ENCODE data around the gene CACNA2D3. TPM values are rescaled to one million over a fixed set of nuclear protein-coding genes. Genes with fewer than 3 reads are reported as not detected.

The CACNA2D3 gene
- polyA plus RNA-seq, 2 of the 4 experiments (the other 2 are of a cell fraction): 0.04 to 0.05 TPM

GRCh38 chr3:54079730-54080325 lies 42.5 kb upstream of the CACNA2D3 start:
- TF ChIP-seq POLR2AphosphoS2 (conservative IDR thresholded peaks at IDR 0.05; ENCODE audit: low read length) (no peak), CEBPB (IDR thresholded peaks at IDR 0.05) (no peak), FOSL2 (IDR thresholded peaks at IDR 0.05) (no peak), FOSL2 (CRISPR knock-in tag; IDR thresholded peaks at IDR 0.05) (no peak)
- ATAC-seq (no peak), FAIRE-seq (no peak), DNase-seq (ENCODE audit: low read depth in 1 of 2, low spot score in 1 of 2) (no peak)
- 57% methylated on average over 9 of the region's 9 CpGs for WGBS (ENCODE audit: missing lambda C conversion rate)
- Histone ChIP-seq H3K4me3 (no peak overlapping the region), H3K9me3 (no peaks in the 10 kb centered on the region), H3K4me1 (no peaks in the 10 kb centered on the region), H3K27ac (no peak overlapping the region), H3K4me2 (no peak overlapping the region)
- ChIA-PET CTCF (no interaction called here), POLR2A (no interaction called here)

GRCh38 chr3:54083921-54084320 lies 38.4 kb upstream of the CACNA2D3 start:
- Histone ChIP-seq H3K27ac (no peak overlapping the region), H3K4me1 (no peaks in the 10 kb centered on the region), H3K4me2 (no peak overlapping the region), H3K4me3 (no peak overlapping the region), H3K9me3 (no peaks in the 10 kb centered on the region)
- no peak for DNase-seq (ENCODE audit: low read depth in 1 of 2, low spot score in 1 of 2)
- ChIA-PET CTCF (no interaction called here), POLR2A (no interaction called here)
- FAIRE-seq: no peak
- 0% methylated on average over 4 of the region's 4 CpGs for WGBS (ENCODE audit: missing lambda C conversion rate)
- no peak for ATAC-seq
- no peak for TF ChIP-seq KDM5A (IDR thresholded peaks at IDR 0.05)
- no peak for TF ChIP-seq EP300 (IDR thresholded peaks at IDR 0.05)
- TF ChIP-seq, protein P1, sequence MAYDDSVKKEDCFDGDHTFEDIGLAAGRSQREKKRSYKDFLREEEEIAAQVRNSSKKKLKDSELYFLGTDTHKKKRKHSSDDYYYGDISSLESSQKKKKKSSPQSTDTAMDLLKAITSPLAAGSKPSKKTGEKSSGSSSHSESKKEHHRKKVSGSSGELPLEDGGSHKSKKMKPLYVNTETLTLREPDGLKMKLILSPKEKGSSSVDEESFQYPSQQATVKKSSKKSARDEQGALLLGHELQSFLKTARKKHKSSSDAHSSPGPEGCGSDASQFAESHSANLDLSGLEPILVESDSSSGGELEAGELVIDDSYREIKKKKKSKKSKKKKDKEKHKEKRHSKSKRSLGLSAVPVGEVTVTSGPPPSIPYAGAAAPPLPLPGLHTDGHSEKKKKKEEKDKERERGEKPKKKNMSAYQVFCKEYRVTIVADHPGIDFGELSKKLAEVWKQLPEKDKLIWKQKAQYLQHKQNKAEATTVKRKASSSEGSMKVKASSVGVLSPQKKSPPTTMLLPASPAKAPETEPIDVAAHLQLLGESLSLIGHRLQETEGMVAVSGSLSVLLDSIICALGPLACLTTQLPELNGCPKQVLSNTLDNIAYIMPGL (CRISPR knock-in tag; IDR thresholded peaks at IDR 0.05; ENCODE audit: borderline replicate concordance): no peak
- no peak for TF ChIP-seq HOXA7 (CRISPR knock-in tag; IDR thresholded peaks at IDR 0.05)
- no peak for TF ChIP-seq TP53 (CRISPR knock-in tag; IDR thresholded peaks at IDR 0.05)
- TF ChIP-seq HOXB13 (CRISPR knock-in tag; IDR thresholded peaks at IDR 0.05; ENCODE audit: low read depth): no peak
- no peak for TF ChIP-seq GATA3 (IDR thresholded peaks at IDR 0.05; ENCODE audit: borderline replicate concordance)

GRCh38 chr3:54085936-54086335 lies 36.4 kb upstream of the CACNA2D3 start:
- H3K9me3 ChIP-seq: no peaks in the 10 kb centered on the region
- WGBS (ENCODE audit: missing lambda C conversion rate): 35% methylated on average over 6 of the region's 6 CpGs
- TF ChIP-seq CHD4 (IDR thresholded peaks at IDR 0.05; ENCODE audit: borderline replicate concordance) (no peak), ZNF302 (CRISPR knock-in tag; IDR thresholded peaks at IDR 0.05) (no peak), NR3C1 (IDR thresholded peaks at IDR 0.05) (no peak), TP53 (CRISPR knock-in tag; IDR thresholded peaks at IDR 0.05) (no peak), FOSL2 (IDR thresholded peaks at IDR 0.05) (no peak), FOSL2 (CRISPR knock-in tag; IDR thresholded peaks at IDR 0.05) (no peak), EHF (CRISPR knock-in tag; IDR thresholded peaks at IDR 0.05) (no peak), ESRRA (IDR thresholded peaks at IDR 0.05; ENCODE audit: borderline replicate concordance, low read length) (no peak), HES2 (IDR thresholded peaks at IDR 0.05) (no peak), E2F6 (IDR thresholded peaks at IDR 0.05; ENCODE audit: borderline replicate concordance, low read depth) (no peak), RCOR1 (IDR thresholded peaks at IDR 0.05; ENCODE audit: low read depth, low read length) (no peak), CHD2 (IDR thresholded peaks at IDR 0.05; ENCODE audit: low read length, partially characterized antibody) (no peak), JUN (IDR thresholded peaks at IDR 0.05) (no peak), HOXB5 (CRISPR knock-in tag; IDR thresholded peaks at IDR 0.05) (no peak), GATA3 (IDR thresholded peaks at IDR 0.05; ENCODE audit: borderline replicate concordance) (no peak), FOXS1 (CRISPR knock-in tag; IDR thresholded peaks at IDR 0.05) (no peak)
- TF ChIP-seq, protein P2, sequence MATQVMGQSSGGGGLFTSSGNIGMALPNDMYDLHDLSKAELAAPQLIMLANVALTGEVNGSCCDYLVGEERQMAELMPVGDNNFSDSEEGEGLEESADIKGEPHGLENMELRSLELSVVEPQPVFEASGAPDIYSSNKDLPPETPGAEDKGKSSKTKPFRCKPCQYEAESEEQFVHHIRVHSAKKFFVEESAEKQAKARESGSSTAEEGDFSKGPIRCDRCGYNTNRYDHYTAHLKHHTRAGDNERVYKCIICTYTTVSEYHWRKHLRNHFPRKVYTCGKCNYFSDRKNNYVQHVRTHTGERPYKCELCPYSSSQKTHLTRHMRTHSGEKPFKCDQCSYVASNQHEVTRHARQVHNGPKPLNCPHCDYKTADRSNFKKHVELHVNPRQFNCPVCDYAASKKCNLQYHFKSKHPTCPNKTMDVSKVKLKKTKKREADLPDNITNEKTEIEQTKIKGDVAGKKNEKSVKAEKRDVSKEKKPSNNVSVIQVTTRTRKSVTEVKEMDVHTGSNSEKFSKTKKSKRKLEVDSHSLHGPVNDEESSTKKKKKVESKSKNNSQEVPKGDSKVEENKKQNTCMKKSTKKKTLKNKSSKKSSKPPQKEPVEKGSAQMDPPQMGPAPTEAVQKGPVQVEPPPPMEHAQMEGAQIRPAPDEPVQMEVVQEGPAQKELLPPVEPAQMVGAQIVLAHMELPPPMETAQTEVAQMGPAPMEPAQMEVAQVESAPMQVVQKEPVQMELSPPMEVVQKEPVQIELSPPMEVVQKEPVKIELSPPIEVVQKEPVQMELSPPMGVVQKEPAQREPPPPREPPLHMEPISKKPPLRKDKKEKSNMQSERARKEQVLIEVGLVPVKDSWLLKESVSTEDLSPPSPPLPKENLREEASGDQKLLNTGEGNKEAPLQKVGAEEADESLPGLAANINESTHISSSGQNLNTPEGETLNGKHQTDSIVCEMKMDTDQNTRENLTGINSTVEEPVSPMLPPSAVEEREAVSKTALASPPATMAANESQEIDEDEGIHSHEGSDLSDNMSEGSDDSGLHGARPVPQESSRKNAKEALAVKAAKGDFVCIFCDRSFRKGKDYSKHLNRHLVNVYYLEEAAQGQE (IDR thresholded peaks at IDR 0.05): no peak
- TF ChIP-seq, protein P3, sequence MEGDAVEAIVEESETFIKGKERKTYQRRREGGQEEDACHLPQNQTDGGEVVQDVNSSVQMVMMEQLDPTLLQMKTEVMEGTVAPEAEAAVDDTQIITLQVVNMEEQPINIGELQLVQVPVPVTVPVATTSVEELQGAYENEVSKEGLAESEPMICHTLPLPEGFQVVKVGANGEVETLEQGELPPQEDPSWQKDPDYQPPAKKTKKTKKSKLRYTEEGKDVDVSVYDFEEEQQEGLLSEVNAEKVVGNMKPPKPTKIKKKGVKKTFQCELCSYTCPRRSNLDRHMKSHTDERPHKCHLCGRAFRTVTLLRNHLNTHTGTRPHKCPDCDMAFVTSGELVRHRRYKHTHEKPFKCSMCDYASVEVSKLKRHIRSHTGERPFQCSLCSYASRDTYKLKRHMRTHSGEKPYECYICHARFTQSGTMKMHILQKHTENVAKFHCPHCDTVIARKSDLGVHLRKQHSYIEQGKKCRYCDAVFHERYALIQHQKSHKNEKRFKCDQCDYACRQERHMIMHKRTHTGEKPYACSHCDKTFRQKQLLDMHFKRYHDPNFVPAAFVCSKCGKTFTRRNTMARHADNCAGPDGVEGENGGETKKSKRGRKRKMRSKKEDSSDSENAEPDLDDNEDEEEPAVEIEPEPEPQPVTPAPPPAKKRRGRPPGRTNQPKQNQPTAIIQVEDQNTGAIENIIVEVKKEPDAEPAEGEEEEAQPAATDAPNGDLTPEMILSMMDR (IDR thresholded peaks at IDR 0.05): no peak
- TF ChIP-seq, protein P4, sequence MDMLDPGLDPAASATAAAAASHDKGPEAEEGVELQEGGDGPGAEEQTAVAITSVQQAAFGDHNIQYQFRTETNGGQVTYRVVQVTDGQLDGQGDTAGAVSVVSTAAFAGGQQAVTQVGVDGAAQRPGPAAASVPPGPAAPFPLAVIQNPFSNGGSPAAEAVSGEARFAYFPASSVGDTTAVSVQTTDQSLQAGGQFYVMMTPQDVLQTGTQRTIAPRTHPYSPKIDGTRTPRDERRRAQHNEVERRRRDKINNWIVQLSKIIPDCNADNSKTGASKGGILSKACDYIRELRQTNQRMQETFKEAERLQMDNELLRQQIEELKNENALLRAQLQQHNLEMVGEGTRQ (IDR thresholded peaks at IDR 0.05): no peak
- POLR2A ChIA-PET: no interaction called here
- H3K4me3 ChIP-seq: no peak overlapping the region
- no peak overlapping the region for H3K27ac ChIP-seq
- ATAC-seq (no peak), FAIRE-seq (no peak), DNase-seq (ENCODE audit: low read depth in 1 of 2, low spot score in 1 of 2) (no peak)
- no peaks in the 10 kb centered on the region for H3K4me1 ChIP-seq
- CTCF ChIA-PET: no interaction called here
- no peak overlapping the region for H3K4me2 ChIP-seq

Measured in A549 (cell line).